Measurements from ENCODE around the gene MFNG. TPM values are rescaled to one million over a fixed set of nuclear protein-coding genes. Genes with fewer than 3 reads are reported as not detected.

Gene MFNG
- total RNA-seq, 1 experiment from 2014 or later = 0.56 TPM

DNA sequence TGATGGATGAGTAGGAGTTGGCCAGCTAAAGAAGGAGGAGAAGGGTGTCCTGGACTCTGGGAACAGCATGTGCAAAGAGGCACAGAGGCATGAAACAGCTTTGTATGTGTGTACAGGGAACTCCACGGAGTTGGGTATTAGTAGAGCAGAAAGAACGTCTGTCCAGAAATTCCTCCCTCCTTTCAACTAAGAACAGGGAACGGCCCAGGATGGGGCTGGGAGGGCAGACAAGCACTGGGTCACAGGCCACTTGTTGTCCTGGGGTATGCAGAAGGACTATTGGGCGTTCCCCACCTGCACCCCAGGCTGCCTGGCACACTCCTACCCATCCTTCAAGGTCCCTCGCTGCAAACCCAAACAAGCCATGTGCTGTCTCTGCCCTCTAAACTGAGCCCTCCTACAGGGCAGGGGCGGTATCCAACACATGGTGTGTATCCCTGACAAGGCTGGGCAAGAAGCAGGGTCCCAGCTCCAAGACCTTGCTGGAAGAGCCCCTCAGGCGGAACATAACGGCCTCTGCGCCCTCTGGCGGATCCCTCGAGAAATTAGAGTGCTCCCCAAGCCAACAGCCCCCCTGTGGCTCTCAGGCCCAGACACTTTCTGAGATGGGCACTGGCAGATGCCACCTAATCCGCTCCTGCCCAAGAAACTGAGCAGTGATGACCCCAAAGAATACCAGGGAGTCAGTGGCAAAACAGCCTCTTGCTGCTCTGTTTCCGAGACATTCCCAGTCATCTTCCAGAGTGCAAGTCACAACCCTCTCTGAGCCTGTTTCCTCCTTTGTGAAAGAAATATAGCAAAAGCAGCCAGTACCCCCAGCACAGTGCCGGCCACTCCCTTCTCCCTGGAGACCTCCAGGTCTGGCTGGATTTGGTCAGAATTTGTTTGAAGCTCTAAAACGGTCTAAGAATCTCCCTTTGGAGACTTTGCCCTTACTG lies 57.3 kb downstream of the MFNG start:
- no peaks in the 10 kb centered on the region for H3K9me3 Mint-ChIP-seq (ENCODE audit: unreplicated experiment)
- H3K36me3 Mint-ChIP-seq (ENCODE audit: insufficient read depth, unreplicated experiment) = peaks cover 8% of the 10 kb centered on the region
- H3K4me3 Mint-ChIP-seq (ENCODE audit: unreplicated experiment) = peak overlapping the region; percentile 46
- peaks cover 34% of the 10 kb centered on the region for H3K4me1 Mint-ChIP-seq (ENCODE audit: insufficient read depth, unreplicated experiment)
- H3K27me3 Mint-ChIP-seq (ENCODE audit: insufficient read depth, unreplicated experiment) = no peaks in the 10 kb centered on the region
- intact Hi-C loops (cut with micrococcal nuclease) = loop anchor here (2.0 kb wide), 1 partner anchor 112 kb away; no protein-coding TSS in a partner anchor
- CTCF ChIA-PET = interaction anchor here (0.6 to 3.6 kb wide), 12 partner anchors 12 to 820 kb away, joined by 3 to 29 read pairs (median 4); no protein-coding TSS in a partner anchor
- no peak overlapping the region for H3K27ac Mint-ChIP-seq (ENCODE audit: low read depth, unreplicated experiment)
- no TSS peak for BruUV-seq (replicated peaks)
- DNase-seq (ENCODE audit: unreplicated experiment) = peak; percentile 59
- POLR2A ChIA-PET = interaction anchor here (0.6 kb wide), 1 partner anchor 25 kb away, joined by 3 read pairs; no protein-coding TSS in a partner anchor
- TF ChIP-seq, protein P1, sequence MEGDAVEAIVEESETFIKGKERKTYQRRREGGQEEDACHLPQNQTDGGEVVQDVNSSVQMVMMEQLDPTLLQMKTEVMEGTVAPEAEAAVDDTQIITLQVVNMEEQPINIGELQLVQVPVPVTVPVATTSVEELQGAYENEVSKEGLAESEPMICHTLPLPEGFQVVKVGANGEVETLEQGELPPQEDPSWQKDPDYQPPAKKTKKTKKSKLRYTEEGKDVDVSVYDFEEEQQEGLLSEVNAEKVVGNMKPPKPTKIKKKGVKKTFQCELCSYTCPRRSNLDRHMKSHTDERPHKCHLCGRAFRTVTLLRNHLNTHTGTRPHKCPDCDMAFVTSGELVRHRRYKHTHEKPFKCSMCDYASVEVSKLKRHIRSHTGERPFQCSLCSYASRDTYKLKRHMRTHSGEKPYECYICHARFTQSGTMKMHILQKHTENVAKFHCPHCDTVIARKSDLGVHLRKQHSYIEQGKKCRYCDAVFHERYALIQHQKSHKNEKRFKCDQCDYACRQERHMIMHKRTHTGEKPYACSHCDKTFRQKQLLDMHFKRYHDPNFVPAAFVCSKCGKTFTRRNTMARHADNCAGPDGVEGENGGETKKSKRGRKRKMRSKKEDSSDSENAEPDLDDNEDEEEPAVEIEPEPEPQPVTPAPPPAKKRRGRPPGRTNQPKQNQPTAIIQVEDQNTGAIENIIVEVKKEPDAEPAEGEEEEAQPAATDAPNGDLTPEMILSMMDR (IDR thresholded peaks at IDR 0.05; ENCODE audit: unreplicated experiment) = peak; percentile 43

- Mint-ChIP-seq H3K9me3 (ENCODE audit: unreplicated experiment) (no peaks in the 10 kb centered on the region), H3K27ac (ENCODE audit: low read depth, unreplicated experiment) (no peak overlapping the region), H3K4me3 (ENCODE audit: unreplicated experiment) (peak overlapping the region; percentile 46), H3K4me1 (ENCODE audit: insufficient read depth, unreplicated experiment) (peaks cover 34% of the 10 kb centered on the region), H3K27me3 (ENCODE audit: insufficient read depth, unreplicated experiment) (no peaks in the 10 kb centered on the region), H3K36me3 (ENCODE audit: insufficient read depth, unreplicated experiment) (peaks cover 7% of the 10 kb centered on the region)
- TF ChIP-seq, protein P1 (IDR thresholded peaks at IDR 0.05; ENCODE audit: unreplicated experiment) = no peak
- ChIA-PET CTCF (interaction anchor here (0.6 to 3.6 kb wide), 7 partner anchors 14 to 407 kb away, joined by 3 to 29 read pairs (median 6); no protein-coding TSS in a partner anchor), POLR2A (interaction anchor here (0.6 kb wide), 1 partner anchor 26 kb away, joined by 3 read pairs; no protein-coding TSS in a partner anchor)
- BruUV-seq (replicated peaks) = no TSS peak
- intact Hi-C loops (cut with micrococcal nuclease) = loop anchor here (2.0 kb wide), 1 partner anchor 111 kb away; no protein-coding TSS in a partner anchor
- no peak for DNase-seq (ENCODE audit: unreplicated experiment)
Observed at GRCh38 chr22:37427711-37428635, 58.2 kb downstream of the MFNG start.

GRCh38 chr22:37427135-37427710 lies 59.0 kb downstream of the MFNG start, which contains the start of gene ELFN2:
TSS of gene ELFN2 (minus strand) at chr22:37427479. CDS start at chr22:37375534, 51,945 bp downstream.
- Mint-ChIP-seq H3K27me3 (ENCODE audit: insufficient read depth, unreplicated experiment) (no peaks in the 10 kb centered on the region), H3K27ac (ENCODE audit: low read depth, unreplicated experiment) (no peak within 1 kb of the TSS), H3K4me3 (ENCODE audit: unreplicated experiment) (peak within 1 kb of the TSS; percentile 76), H3K4me1 (ENCODE audit: insufficient read depth, unreplicated experiment) (peaks cover 29% of the 10 kb centered on the region), H3K9me3 (ENCODE audit: unreplicated experiment) (no peaks in the 10 kb centered on the region), H3K36me3 (ENCODE audit: insufficient read depth, unreplicated experiment) (no peaks in the 10 kb centered on the region)
- DNase-seq (ENCODE audit: unreplicated experiment) = no peak
- intact Hi-C loops (cut with micrococcal nuclease) = no loop called here
- POLR2A ChIA-PET = no interaction called here
- TF ChIP-seq, protein P1 (IDR thresholded peaks at IDR 0.05; ENCODE audit: unreplicated experiment) = no peak
- CTCF ChIA-PET = interaction anchor here (3.6 kb wide), 1 partner anchor 110 kb away, joined by 29 read pairs; no protein-coding TSS in a partner anchor
- BruUV-seq (replicated peaks) = no TSS peak

Data from MCF 10A (cell line).